IPS-15b (cell line): ENCODE data around the gene FBXL3.
A peak's percentile ranks its signal among the peaks of the same experiment; 100 is the strongest.

Experiments used
- H3K27me3 ChIP-seq: one replicate; pipeline ENCODE4 v1.6.1; 2013; ENCODE audit warnings: low read length; ENCODE audit not compliant: control insufficient read depth, insufficient read depth
- H3K36me3 ChIP-seq: one replicate; pipeline ENCODE4 v1.6.1; 2013; ENCODE audit warnings: low read length; ENCODE audit not compliant: control insufficient read depth, insufficient read depth
- H3K4me1 ChIP-seq: one replicate; pipeline ENCODE4 v1.6.1; 2013; ENCODE audit warnings: mild to moderate bottlenecking, low read length; ENCODE audit not compliant: control insufficient read depth, insufficient read depth
- H3K4me3 ChIP-seq: one replicate; pipeline ENCODE4 v1.5.1; 2013; ENCODE audit warnings: low read depth, low read length
- H3K9ac ChIP-seq: one replicate; pipeline ENCODE4 v1.6.1; 2013; ENCODE audit warnings: low read depth, mild to moderate bottlenecking, low read length
- H3K9me3 ChIP-seq: one replicate; pipeline ENCODE4 v1.6.1; 2013; ENCODE audit warnings: mild to moderate bottlenecking, low read length; ENCODE audit not compliant: control insufficient read depth, insufficient read depth

Gene FBXL3

GRCh38 chr13:77001540-77001939 lies 25.4 kb downstream of the FBXL3 start:
- Histone ChIP-seq H3K9me3 (no peaks in the 10 kb centered on the region), H3K4me3 (no peak overlapping the region), H3K27me3 (no peaks in the 10 kb centered on the region), H3K9ac (no peak overlapping the region), H3K4me1 (no peaks in the 10 kb centered on the region), H3K36me3 (no peaks in the 10 kb centered on the region)

DNA sequence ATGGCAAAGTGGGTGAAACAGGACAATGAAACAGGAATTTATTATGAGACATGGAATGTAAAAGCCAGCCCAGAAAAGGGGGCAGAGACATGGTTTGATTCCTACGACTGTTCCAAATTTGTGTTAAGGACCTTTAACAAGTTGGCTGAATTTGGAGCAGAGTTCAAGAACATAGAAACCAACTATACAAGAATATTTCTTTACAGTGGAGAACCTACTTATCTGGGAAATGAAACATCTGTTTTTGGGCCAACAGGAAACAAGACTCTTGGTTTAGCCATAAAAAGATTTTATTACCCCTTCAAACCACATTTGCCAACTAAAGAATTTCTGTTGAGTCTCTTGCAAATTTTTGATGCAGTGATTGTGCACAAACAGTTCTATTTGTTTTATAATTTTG lies 26.5 kb downstream of the FBXL3 start:
- Histone ChIP-seq H3K9me3 (no peaks in the 10 kb centered on the region), H3K4me3 (no peak overlapping the region), H3K4me1 (no peaks in the 10 kb centered on the region), H3K27me3 (no peaks in the 10 kb centered on the region), H3K36me3 (no peaks in the 10 kb centered on the region), H3K9ac (no peak overlapping the region)

DNA sequence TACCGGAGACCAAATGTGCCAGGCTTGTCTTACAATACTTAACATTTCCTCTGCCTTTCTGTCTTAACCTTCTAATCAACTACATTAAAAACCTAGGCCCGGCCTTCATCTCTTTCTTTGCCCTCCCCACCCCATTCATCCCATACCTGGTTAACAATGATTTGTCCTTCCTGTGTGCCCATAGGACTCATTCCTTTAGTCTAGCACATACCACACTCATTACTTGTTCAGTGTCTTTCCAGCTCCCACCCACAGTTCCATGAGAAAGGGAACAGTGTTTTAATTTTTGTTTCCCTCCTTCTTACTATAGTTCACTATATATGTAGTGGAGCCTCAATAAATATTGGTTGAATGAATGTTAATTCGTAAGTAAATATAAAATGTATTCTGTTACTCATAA lies 32.7 kb downstream of the FBXL3 start:
- Histone ChIP-seq H3K4me3 (no peak overlapping the region), H3K9ac (no peak overlapping the region), H3K36me3 (no peaks in the 10 kb centered on the region), H3K27me3 (peaks cover 3% of the 10 kb centered on the region), H3K9me3 (no peaks in the 10 kb centered on the region), H3K4me1 (no peaks in the 10 kb centered on the region)

DNA sequence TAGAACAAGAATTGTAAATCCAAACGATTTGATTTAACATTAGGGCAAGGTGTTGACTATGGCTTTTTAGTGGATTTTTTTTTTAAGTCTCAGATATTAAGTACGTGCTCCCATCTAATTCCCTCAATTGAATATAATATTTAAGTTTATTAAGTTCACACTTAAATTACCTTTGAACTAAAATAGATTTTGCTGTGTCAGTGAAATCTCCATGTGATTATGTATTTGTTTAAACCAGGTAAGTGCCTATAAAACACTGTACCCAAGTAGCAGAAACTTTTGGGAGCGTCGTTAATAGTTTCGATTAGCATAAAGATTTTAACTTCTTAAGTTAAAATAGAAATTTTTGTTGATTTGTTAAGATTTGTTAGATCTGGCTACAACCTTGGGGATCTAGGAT lies 33.5 kb downstream of the FBXL3 start:
- H3K4me3 ChIP-seq, result no peak overlapping the region
- no peaks in the 10 kb centered on the region for H3K36me3 ChIP-seq
- no peaks in the 10 kb centered on the region for H3K4me1 ChIP-seq
- H3K9ac ChIP-seq, result no peak overlapping the region
- H3K27me3 ChIP-seq, result peaks cover 3% of the 10 kb centered on the region
- no peaks in the 10 kb centered on the region for H3K9me3 ChIP-seq

- no peak overlapping the region for H3K9ac ChIP-seq
- H3K4me1 ChIP-seq, result no peaks in the 10 kb centered on the region
- peaks cover 3% of the 10 kb centered on the region for H3K27me3 ChIP-seq
- H3K4me3 ChIP-seq, result peak overlapping the region; percentile 87
- no peaks in the 10 kb centered on the region for H3K36me3 ChIP-seq
- no peaks in the 10 kb centered on the region for H3K9me3 ChIP-seq
Observed at GRCh38 chr13:76993021-76993420, 33.9 kb downstream of the FBXL3 start.

- no peaks in the 10 kb centered on the region for H3K4me1 ChIP-seq
Observed at GRCh38 chr13:76992548-76993001, 34.4 kb downstream of the FBXL3 start.

DNA sequence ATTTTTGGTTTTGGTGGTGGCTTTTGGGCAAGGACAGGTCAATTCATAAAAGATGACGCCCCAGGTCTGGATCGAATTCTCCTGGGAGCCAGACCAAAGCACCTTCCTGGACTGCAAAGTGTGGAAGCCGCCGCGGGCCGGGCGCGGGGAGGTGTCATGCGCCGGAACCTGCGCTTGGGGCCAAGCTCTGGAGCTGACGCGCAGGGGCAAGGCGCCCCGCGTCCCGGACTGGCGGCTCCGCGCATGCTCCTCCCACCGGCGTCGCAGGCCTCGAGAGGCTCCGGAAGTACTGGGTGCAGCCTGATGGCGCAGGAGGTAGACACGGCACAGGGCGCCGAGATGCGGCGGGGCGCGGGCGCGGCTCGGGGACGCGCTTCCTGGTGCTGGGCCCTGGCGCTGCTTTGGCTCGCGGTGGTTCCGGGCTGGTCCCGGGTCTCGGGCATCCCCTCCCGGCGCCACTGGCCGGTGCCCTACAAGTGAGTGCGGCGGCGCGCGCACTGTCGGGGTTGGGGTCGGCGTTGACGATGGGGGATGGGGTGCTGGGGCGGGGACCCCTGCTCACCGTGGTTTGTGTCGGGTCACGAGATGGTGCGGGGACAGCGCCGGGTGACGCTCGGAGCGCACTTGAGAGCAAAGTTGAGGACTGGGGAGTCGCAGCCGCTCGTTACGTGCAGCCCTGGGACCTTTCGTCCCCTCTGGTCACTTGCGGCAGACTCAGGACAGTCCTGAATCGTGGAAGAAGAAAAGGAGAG lies 35.0 kb downstream of the FBXL3 start, which contains the start of gene CLN5:
Gene CLN5, plus strand, starts transcription at position 286 of the 752 bp plus-strand sequence. Its CDS starts 18 bp downstream, at position 304.
- no peaks in the 10 kb centered on the region for H3K9me3 ChIP-seq

More at GRCh38 chr13:76992548-76993001, 34.4 kb downstream of the FBXL3 start:
- H3K9ac ChIP-seq, result peak overlapping the region; percentile 80
- H3K27me3 ChIP-seq, result peaks cover 3% of the 10 kb centered on the region
- peak overlapping the region; percentile 87 for H3K4me3 ChIP-seq
- no peaks in the 10 kb centered on the region for H3K36me3 ChIP-seq
- H3K9me3 ChIP-seq, result no peaks in the 10 kb centered on the region

DNA sequence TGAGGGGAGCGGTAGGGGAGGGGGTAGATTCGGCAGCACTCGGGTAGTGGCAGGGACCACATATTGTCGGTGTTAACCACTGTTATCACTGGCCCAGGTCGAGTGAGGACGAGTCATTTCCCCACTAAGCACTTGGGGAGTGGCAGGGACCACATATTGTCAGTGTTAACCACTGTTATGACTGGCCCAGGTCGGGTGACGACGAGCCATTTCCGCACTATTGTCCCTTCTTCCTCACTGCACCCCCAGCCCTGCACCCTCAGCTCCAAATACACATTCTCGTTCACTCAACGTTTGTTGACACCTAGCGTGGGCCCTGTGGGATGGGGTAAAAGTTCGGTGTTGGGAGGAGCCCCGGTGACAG lies 35.5 kb downstream of the FBXL3 start:
- Histone ChIP-seq H3K9ac (no peak overlapping the region), H3K4me3 (peak overlapping the region; percentile 87), H3K4me1 (no peaks in the 10 kb centered on the region), H3K36me3 (no peaks in the 10 kb centered on the region), H3K27me3 (peaks cover 3% of the 10 kb centered on the region), H3K9me3 (no peaks in the 10 kb centered on the region)

More for the DNA sequence above, 35.0 kb downstream of the FBXL3 start, which contains the start of gene CLN5:
- Histone ChIP-seq H3K4me3 (peak within 1 kb of the TSS; percentile 87), H3K27me3 (peaks cover 3% of the 10 kb centered on the region), H3K9ac (peak within 1 kb of the TSS; percentile 80), H3K36me3 (no peaks in the 10 kb centered on the region), H3K4me1 (no peaks in the 10 kb centered on the region)

GRCh38 chr13:76983676-76984075 lies 43.3 kb downstream of the FBXL3 start:
- Histone ChIP-seq H3K4me1 (no peaks in the 10 kb centered on the region), H3K9ac (no peak overlapping the region), H3K27me3 (peaks cover 3% of the 10 kb centered on the region), H3K9me3 (no peaks in the 10 kb centered on the region), H3K36me3 (no peaks in the 10 kb centered on the region), H3K4me3 (no peak overlapping the region)

DNA sequence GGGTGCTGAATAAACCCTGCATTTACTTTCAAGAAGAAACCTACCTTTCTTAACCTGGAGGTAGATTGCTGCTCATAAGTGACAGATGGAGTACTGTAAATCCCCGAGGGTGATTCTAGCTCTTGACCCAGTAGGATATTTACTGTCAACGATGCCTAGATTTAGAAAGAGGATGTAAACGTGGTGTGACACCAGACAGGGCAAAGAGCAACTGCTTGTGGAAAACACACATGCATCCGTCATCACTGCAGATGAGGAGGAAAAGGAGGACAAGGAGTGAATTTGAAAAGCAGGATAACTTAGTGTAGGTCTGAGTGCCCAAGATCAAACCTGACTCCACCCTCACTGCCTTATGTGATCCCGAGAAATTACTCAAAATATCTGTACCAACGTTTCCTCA lies 44.9 kb downstream of the FBXL3 start:
- Histone ChIP-seq H3K36me3 (no peaks in the 10 kb centered on the region), H3K9me3 (no peaks in the 10 kb centered on the region), H3K4me3 (no peak overlapping the region), H3K27me3 (peaks cover 6% of the 10 kb centered on the region), H3K9ac (no peak overlapping the region), H3K4me1 (no peaks in the 10 kb centered on the region)

DNA sequence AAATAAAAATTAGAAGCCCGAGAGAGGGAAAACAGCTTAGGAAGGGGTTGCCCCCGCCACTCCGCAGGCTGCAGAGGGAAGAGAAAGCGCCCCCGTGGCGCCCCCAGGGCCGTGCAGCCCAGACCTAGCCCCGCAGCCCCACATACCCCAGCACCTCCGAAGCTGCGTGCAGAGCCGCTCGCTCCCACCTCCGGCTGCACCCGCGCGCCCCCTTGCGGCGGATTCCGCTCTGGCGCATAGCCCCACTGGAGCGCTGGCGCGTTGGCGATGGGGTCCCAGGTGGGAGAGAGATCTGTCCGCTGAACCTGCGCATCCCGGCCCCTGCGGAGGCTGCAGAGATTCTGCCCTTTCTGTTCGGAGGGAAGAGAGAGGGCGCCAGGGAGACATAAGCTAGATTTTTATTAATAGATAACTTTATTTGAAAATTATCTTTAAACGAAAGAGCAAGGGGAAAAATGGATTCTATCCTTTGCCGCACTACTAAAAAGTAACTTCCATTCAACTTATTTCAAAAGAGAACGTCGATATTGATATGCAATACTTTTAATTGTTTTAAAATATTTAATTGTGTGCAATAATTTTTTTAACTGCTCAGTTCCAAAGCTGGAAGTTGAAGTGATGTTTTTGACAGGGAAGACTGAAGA lies 46.8 kb downstream of the FBXL3 start:
- Histone ChIP-seq H3K4me1 (no peaks in the 10 kb centered on the region), H3K4me3 (no peak overlapping the region)

DNA sequence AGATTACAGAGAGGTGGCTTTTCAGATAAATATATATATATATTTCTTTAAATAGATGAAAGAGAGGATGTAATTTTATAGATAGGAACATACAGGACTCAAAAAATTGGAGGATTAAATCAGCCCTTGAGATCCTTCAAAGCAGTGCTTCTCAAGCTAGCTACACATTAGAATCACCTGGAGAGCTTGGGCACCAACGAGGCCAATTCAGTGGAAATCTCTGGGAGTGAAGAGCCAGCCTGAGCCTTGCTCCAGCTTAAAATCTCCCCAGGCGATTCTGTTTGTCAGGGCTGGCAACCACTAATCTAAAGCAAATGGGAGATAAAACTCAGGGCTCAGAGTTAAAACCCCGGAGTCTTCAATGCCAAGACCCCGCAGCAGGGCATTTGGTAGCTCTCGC lies 50.0 kb downstream of the FBXL3 start:
- Histone ChIP-seq H3K4me1 (no peaks in the 10 kb centered on the region), H3K27me3 (peaks cover 6% of the 10 kb centered on the region), H3K9ac (no peak overlapping the region), H3K9me3 (no peaks in the 10 kb centered on the region), H3K36me3 (no peaks in the 10 kb centered on the region), H3K4me3 (no peak overlapping the region)

More for the DNA sequence above, 46.8 kb downstream of the FBXL3 start:
- no peaks in the 10 kb centered on the region for H3K9me3 ChIP-seq
- H3K27me3 ChIP-seq, result peaks cover 6% of the 10 kb centered on the region
- H3K9ac ChIP-seq, result no peak overlapping the region
- no peaks in the 10 kb centered on the region for H3K36me3 ChIP-seq
